Tibial nerve (tissue), 3 donors: ENCODE results near the gene ULBP1.

Source experiments
- POLR2A ChIP-seq, 2 donors: fragments of 450-650 bp; IDR thresholded peaks; one replicate each; pipeline ENCODE4 v1.6.1; 2017; ENCODE audit warnings: antibody characterized with exemption in 2 of 2, mild to moderate bottlenecking in 2 of 2, moderate library complexity in 2 of 2
- TF ChIP-seq, protein P1 (sequence below), 5 experiments: fragments of 200-600 bp in 3 of 5; fragments of 450-650 bp in 2 of 5; sonication (generic) in 3 of 5; IDR thresholded peaks; one replicate each; pipeline ENCODE4 v1.5.1; 2016 to 2019; ENCODE audit warnings: antibody characterized with exemption in 5 of 5, mild to moderate bottlenecking in 3 of 5, moderate library complexity in 2 of 5

DNA sequence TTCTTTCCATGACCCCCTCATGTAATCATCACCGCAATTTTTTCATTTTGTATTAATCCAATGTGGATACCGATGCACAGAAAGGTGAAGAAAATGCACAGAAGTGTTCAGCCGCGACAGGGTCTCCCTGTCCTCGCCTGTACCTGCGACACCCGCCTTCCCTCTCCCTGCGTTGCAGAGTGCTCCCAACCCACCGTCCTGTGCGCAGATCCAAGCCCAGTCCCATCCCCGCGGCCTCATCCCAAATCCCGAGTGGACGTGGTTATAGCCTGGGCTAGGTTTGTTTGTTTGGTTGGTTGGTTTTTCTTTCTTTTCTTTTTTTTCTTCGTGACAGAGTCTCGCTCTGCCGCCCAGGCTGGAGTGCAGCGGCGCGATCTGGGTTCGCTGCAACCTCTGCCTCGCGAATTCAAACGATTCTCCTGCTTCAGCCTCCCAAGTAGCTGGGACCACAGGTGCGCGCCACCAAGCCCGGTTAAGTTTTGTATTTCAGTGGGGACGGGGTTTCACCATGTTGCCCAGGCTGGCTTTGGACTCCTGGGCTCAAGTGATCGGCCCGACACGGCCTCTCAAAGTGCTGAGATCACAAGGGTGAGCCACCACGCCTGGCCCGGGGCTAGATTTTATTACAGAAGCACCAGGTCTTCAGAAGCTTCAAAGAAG lies 40.3 kb upstream of the ULBP1 start:
- no peak for TF ChIP-seq POLR2A (IDR thresholded peaks at IDR 0.05)
- TF ChIP-seq, protein P1, sequence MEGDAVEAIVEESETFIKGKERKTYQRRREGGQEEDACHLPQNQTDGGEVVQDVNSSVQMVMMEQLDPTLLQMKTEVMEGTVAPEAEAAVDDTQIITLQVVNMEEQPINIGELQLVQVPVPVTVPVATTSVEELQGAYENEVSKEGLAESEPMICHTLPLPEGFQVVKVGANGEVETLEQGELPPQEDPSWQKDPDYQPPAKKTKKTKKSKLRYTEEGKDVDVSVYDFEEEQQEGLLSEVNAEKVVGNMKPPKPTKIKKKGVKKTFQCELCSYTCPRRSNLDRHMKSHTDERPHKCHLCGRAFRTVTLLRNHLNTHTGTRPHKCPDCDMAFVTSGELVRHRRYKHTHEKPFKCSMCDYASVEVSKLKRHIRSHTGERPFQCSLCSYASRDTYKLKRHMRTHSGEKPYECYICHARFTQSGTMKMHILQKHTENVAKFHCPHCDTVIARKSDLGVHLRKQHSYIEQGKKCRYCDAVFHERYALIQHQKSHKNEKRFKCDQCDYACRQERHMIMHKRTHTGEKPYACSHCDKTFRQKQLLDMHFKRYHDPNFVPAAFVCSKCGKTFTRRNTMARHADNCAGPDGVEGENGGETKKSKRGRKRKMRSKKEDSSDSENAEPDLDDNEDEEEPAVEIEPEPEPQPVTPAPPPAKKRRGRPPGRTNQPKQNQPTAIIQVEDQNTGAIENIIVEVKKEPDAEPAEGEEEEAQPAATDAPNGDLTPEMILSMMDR (IDR thresholded peaks at IDR 0.05): no peak
